HG03135 (cell line): Measurements from ENCODE around the gene IL1RAPL2.
"Not testable (repeated sequence)": the region's sequence is repeated elsewhere in the genome, so short reads cannot be mapped to it uniquely, and the experiment has no call there.

Experiments used
- ATAC-seq: cut with Tn5 transposase; IDR thresholded peaks from one replicate; pipeline ENCODE4 v1.9.1; 2021; ENCODE audit warnings: mild to moderate bottlenecking, moderate library complexity; ENCODE audit not compliant: unreplicated experiment

The IL1RAPL2 gene

DNA sequence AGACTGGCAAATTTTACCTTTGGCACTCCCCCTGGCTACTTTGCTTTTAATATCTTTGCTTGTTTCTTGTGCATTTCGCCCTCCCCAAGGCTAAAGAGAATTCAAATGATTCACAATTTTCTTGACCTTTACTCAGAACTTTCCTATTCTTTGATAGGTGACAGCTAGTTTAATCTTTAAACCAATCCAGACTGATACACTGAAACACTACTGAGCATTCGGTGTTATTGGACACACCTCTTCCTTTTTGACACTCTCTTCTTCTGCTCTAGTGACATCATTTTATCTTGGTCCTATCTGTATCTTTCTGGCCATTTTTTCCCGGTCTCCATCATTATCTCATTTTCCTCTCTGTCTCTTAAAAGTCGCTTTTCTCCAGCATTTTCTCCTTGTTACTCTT is 103.1 kb downstream of the IL1RAPL2 start:
- no peak for ATAC-seq

DNA sequence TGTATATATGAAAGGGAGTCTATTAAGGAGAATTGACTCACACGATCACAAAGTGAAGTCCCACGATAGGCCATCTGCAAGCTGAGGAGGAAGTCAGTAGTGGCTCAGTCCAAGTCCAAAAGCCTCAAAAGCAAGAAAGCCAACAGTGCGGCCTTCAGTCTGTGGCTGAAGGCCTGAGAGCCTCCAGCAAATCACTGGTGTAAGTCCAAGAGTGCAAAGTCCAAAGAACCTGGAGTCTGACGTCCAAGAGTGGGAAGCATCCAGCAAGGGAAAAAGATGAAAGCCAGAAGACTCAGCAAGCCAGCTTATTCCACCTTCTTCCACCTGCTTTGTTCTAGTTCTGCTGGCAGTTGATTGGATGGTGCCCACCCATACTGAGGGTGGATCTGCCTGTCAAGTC is 104.1 kb downstream of the IL1RAPL2 start:
- ATAC-seq, result no peak

DNA sequence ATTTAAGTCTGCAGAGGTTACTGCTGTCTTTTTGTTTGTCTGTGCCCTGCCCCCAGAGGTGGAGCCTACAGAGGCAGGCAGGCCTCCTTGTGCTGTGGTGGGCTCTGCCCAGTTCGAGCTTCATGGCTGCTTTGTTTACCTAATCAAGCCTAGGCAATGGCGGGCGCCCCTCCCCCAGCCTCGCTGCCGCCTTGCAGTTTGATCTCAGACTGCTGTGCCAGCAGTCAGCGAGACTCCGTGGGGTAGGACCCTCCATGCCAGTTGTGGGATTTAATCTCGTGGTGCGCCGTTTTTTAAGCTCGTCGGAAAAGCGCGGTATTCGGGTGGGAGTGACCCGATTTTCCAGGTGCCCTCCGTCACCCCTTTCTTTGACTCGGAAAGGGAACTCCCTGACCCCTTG is 111.5 kb downstream of the IL1RAPL2 start:
- not testable (repeated sequence) for ATAC-seq

DNA sequence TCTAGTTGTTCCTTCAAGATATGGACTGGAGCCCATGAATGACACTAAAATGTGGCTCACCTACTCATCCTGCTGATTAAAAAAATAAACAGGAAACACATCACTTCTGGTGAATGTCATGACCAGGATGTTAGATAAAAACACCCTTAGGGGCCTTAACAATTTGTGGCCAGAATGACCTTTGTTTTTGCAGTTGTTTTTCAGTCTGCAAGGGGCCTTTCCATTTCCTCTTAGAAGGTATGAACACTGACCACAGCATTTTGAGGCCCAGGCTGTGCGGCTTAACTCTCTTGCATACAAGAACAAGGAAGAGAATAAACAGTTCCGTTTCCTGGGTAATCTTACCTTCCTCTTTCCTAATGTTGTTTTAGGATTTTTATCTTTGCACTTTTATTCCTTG is 113.2 kb downstream of the IL1RAPL2 start:
- no peak for ATAC-seq

DNA sequence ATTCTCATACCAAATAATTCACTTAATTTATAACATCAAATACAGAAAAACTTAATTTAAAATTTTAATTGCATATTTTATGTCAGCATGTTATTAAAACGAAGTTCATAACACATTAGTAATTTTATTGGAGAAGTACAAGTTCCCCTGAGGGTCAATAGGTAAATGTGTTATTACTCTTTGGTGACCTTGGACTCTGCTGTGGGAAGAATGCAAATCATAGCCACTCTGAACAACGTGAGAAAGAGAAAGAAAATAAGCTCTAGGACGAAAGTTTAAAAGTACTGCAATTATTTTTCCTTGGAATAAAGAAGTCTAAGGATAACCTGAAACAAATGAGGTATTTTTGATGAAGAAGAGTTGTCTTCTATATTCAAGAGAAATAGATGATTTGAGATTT is 115.2 kb downstream of the IL1RAPL2 start:
- ATAC-seq, result no peak

DNA sequence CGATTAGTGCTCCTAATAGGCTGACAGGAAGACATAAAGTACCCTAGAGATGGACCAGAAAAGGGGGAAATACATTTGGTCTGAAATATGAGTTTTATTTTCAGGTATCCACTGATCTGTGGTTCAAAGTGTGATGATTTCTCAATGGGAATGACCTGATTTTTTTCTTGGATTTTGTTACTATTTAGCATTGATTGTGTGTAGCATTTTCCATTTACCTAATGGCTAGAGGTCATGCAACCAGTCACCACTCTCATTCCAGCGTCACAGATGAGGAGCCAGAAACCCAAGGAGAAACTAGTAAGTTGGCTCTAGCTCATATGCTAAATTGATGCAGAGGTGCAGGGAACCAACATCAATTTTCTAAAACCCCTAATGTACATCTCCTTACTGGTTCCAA is 118.1 kb downstream of the IL1RAPL2 start:
- ATAC-seq, result no peak

DNA sequence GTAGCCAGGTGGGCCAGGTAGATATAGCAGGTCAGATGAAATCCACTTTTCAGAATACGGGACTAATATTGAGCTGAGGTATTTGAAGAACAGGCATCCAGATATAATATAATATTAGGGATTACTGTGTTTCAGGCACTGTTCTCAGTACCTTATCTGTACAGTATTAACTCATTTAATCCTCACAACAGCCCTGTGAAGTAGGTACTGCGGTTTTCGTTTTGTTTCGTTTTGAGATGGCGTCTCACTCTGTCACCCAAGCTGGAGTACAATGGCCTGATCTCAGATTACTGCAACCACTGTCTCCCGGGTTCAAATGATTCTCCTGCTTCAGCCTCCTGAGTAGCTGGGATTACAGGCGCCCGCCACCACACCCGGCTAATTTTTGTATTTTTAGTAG is 129.6 kb downstream of the IL1RAPL2 start:
- ATAC-seq, result no peak

DNA sequence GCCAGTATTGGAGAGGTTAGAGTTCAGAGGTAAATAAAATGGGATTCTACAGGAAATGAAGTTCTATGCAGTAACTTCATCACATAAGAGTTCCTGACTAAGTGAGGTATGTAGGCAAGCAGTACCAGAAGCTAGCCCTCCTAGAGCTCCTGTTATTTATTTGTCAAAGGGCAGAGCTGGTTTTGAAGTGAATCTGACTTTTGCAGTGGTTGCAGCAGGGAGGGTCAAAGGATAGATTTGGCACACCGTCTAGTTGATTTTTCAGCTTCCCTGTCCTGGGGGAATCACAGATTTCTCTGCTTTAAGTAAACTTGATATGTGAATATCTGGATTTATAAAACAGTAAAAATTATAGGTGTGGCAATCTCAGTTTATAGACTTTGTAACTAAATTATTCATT is 130.7 kb downstream of the IL1RAPL2 start:
- ATAC-seq, result no peak

DNA sequence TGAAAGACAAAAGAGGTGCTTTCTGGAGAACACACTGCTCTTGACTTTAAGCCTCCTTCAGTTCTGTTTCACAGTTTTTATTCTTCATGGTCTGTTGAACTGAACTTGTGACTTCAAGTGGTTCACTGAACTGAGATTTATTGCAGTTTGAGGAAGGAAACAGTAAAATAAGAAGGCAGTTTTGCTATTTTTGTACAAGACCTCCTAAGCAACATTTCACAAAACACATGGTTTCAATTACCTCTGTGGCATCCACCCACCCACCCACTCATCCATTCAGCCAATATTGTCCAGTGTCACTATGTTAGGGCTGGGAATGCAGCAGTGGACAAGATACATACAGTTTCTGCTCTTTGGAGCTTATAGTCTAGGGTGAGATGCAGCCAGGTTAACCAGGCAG is 131.3 kb downstream of the IL1RAPL2 start:
- ATAC-seq, result no peak

DNA sequence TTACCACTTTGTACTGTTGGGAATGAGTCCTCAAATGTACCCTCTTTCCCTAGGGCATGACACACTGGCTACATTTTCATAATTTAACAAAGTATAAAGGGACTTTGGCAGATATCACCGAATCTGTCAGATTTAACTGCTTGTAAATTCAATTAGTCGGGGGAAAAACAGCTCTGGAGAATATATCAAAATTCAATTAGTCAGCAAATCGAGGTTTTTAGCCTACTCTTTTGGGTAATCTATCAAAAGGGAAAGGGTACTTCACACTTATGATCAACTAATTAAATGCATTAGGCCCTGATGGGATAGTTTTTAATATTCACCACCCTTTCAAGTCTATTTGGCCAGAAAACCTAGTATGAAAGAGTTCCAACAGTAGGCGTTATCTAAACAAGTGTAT is 141.0 kb downstream of the IL1RAPL2 start:
- ATAC-seq, result no peak

DNA sequence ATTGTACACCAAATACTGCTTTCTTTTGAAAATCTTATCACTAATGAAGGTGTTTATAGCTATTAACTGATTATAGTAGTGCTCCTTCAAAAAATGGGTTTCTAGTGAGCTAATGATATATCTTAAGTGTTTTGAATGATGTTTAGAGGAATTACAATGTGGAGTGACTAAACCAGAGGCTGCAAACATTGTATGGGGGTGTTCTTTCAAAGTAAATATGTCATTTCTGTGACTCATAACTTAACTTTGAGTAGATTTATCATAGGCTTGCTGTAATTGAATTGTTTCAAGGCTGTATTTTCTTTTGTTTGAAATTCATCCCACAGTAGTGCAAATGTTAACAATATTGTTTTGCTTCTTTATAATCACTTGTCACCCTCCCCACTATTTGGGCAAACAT is 141.6 kb downstream of the IL1RAPL2 start:
- ATAC-seq, result no peak

DNA sequence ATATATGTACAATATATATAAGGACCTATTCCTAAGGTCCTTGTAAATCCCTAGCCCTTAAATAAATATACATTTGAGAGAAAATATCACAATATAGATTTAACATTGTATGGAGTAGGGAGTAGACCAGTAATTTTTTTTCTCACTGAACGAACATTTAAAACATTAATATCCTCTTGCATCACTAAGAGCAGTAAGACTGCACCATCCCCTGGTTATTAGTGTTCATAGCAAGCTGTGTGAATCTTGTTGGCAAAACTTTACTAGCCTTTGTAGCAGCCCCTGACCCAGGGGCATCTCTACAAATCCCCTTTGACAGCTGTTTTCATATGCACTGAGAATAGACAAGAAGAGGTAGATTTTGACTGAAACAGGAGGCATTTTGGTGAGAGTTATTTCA is 146.5 kb downstream of the IL1RAPL2 start:
- no peak for ATAC-seq

DNA sequence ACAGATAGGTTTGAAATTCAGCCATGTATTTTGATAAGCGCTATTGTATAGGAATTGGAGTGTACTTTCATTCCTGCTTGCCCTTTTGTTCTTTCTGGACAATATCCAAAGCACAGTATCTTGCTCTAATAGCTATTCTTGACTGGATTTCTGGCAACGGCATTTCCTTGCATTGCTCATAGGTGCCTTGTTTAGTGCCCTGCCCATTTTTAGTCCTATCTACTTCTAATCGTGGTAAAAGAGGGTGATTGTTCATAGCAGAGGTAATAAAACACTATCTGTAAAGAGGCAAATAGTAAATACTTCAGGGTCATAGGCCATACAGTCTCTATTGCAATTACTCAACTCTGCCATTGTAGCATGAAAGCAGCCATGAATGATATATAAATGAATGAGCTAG is 155.9 kb downstream of the IL1RAPL2 start:
- ATAC-seq, result no peak

DNA sequence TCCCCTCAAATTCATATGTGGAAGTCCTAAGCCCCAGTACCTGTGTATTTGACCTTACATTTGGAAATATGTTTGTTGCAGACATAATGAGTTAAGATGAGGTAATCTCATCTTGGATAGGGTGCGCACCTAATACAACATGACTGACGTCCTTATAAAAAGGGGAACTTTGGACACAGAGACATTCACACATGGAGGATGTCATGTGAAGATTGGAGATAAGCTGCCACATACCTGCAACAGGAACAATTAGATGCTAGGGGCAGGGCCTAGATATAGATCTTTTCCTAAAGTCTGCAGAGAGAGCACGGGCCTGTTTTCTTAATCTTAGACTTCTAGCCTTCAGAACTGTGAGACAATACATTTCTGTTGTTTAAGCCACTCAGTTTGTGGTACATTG is 162.5 kb downstream of the IL1RAPL2 start:
- no peak for ATAC-seq

DNA sequence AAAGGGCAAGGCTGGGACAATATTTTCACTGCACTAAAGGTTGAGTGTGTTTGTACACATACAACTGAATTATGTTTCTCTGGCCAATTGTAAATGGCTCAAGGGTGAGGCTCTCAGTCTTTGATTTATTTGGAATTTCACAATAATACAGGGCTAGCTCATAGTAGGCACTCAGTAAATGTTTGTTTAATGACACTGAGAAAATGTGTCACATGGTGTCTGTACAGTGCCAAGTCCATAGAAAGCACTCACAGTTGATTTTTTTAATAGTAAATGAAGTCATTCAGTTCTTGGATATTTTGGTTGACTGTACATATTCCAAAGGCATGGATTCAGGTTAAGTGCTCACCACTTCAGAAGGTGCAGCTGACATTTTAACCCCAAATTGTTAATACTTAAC is 176.4 kb downstream of the IL1RAPL2 start:
- ATAC-seq, result no peak

DNA sequence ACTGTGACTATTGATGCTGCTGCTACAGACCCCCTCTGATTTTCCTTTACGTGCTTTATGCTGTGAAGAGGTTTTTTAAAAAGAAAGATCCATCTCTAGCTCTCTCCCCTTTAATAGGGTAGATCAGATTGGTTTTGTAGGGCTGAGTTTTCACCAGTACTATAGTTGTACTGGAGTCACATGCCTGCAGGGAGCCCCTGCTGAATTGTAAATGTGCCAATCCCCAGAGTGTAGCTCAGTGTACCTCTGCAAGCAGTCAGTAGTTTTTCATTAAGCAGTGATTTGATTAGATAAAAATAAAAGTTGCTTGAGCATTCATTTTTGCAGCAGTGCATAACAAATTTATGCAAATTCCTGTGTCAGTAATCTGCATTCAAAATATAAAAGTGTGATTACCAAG is 179.2 kb downstream of the IL1RAPL2 start:
- no peak for ATAC-seq

DNA sequence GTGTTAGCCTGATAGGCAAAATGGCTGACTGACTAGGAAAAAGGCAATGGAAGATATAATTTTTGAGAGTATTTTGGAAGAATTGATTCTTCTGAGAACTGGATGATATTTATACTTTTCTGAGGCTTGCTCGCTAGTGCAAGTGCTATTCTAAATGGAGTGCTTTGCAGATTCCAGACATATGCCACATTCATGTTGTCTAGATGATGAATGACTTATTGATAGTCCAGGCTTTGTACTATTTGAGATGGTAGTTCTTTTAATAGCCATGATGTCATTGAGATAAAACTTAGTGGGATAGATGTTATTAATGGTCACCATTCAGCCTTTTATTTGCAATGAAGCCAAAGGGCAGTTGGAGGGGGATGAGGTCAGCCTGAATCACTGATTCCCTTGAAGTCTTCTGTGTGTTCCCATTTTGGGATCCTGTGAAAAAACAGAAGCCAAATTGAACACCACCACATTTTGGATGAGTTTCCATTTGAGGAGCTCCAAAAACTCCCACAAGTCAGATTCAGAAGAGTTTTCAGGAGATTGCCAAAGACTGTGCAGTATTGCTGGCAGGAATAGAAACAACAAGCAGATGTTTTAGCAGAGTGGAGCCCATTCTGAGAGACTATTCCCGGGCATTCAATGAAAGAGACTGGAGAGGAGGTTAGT is 184.1 kb downstream of the IL1RAPL2 start:
- ATAC-seq, result no peak

DNA sequence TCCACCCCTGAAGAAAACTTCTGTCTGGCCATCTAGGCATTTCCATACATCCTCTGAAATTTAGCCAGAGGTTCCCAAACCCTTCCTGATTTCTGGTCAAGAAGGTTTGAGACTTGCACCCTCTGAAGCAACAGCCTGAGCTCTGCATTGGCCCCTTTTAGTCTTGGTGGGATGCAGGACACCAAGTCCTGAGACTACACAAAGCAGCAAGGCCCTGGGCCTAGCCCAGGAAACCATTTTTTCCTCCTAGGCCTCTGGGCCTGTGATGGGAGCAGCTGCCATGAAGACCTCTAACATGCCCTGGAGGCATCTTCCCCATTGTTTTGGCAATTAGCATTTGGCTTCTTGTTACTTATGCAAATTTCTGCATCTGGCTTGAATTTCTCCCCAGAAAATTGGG is 196.6 kb downstream of the IL1RAPL2 start:
- ATAC-seq, result no peak

DNA sequence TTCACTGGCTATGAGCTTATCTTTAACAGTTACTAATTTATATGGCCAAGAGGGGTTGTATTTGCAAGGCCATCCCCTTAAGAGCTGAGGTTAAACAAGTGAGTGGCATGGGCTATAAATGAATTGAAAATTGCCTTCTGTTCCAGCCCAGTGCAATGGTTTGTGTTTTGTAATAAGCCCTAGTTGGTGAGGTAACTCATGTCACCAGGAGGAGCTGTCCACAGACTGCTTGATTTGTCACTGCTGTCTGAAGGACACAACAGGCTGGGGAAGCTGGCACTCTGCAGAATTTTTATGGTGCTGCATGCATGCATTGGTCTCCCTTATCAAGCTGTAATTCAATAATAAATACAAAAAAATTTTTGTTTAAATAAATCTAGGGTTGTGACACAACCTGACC is 223.8 kb downstream of the IL1RAPL2 start:
- ATAC-seq, result no peak

DNA sequence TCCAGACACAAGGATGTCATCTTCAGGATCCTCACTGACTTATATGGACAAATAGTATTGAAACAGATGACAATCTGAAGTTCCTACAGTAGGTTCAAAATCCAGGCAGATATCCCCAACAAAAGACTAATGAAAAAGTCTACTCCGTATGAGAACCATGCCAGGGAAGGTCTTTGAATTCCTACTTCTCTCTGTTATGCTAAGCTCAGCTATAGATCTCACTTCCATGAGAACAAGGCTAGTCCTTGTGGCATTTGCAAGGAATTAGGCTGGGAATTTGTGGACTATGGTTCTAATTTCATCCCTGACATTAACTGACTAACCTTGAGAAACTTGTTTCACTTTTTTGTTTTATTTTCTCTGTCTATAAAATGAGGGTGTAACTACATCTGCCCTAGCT is 229.8 kb downstream of the IL1RAPL2 start:
- ATAC-seq, result no peak

DNA sequence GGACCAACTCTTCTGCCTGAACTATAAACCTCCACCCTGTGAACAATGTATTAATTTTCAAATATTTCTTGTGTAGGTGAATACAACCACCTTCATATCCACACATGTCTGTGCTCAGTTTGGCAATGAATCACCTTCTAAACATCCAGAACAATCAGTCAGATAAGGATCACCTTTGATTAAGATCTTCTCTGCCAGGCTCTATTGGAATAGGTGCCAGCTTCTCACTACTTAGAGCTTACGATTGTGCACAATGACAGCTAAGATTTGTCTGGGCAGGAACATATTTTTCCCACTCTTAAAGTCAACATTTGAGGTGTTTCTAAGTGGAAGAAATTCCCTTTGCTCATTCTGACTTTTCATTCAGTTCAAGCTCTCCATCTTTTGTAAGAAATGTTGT is 237.2 kb downstream of the IL1RAPL2 start:
- ATAC-seq, result no peak

DNA sequence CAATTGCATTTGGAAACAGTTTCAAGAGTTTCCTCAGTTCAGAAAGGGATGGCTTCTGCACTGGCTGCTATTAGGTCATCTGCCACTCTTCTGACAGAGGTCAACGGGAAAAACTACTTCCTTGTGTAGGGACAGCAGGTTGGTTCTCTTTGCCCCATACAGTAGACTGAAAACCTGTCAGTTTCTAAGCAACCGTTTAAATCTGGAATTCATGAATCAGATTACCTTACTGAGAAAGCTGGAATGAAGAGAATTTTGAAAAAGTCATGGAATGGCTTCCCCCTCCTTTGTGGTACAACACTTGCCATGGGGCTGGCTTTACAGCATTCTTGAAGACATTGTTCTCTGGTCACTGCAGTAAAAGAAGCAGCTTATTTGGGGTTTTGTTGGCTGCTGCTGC is 240.3 kb downstream of the IL1RAPL2 start:
- ATAC-seq, result no peak

DNA sequence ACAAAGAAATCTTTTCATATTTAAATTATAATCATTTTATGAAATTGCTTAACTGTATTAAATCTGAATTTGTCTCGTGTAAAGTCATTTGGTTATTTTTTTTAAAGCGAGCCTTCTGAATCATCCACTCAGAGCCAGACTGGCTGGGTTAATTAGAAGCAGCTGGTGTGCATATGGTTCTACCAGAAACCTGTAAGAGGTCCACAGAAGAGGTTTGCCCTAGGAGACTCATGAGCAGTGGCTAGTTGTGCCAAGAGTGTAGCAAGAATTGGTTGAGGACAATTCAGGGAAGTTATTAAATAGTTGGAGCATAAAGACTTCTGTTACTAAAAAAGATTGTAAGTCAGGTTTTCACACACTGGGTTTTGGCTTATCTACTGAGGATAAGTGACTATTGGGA is 267.4 kb downstream of the IL1RAPL2 start:
- no peak for ATAC-seq

DNA sequence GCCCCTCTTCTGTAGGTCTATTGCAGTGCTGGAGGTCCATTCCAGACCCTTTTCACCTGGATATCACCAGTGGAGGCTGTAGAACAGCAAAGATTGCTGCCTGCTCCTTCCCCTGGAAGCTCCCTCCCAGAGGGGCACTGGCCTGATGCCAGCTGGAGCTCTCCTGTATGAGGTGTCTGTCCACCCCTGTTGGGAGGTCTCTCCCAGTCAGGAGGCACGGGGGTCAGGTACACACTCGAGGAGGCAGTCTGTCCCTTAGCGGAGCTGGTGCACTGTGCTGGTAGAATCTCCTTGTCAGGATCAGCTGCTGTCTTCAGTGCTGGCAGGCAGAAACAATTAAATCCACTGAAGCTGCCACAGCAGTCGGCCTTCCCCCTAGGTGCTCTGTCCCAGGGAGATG is 276.6 kb downstream of the IL1RAPL2 start:
- no peak for ATAC-seq
